IMR-90 (cell line): ENCODE results near the gene DNAJB2. TPM values are rescaled to one million over a fixed set of nuclear protein-coding genes. Genes with fewer than 3 reads are reported as not detected.

Source experiments
- ATAC-seq: fragments of 200-7000 bp; cut with Tn5 transposase; 2 replicates; pipeline ENCODE4 v1.9.1; 2020; ENCODE audit warnings: low read depth, mild to moderate bottlenecking, moderate library complexity
- BruUV-seq: library from RNA; stranded (reverse); fragments of 400-500 nt; replicated peaks from 2 replicates; lab custom pipeline; 2021; lab: Mats Ljungman, UMichigan
- CTCF ChIA-PET: fragments of 300-600 bp; formaldehyde crosslinking; extraction: SDS; loops from one replicate; lab custom pipeline; 2021; ENCODE audit warnings: antibody characterized with exemption; lab: Yijun Ruan, JAX
- POLR2A ChIA-PET: fragments of 300-600 bp; sonication (Branson Sonifier 250); formaldehyde crosslinking; loops from one replicate; lab custom pipeline; 2022; ENCODE audit warnings: antibody characterized with exemption; ENCODE audit not compliant: unreplicated experiment; lab: Charles Lee
- DNase-seq: peaks from one replicate; pipeline ENCODE4 v3.0.0; 2013
- H2AFZ ChIP-seq: replicated peaks from 2 replicates; pipeline ENCODE3; 2013; ENCODE audit warnings: low read length, mild to moderate bottlenecking; ENCODE audit not compliant: poor library complexity
- H2AK5ac ChIP-seq: 2 replicates; pipeline ENCODE4 v1.6.1; 2013; ENCODE audit warnings: low read depth, low read length, inconsistent platforms
- H2AK9ac ChIP-seq: replicated peaks from 2 replicates; pipeline ENCODE3; 2013; ENCODE audit warnings: mild to moderate bottlenecking, low read depth, low read length, moderate library complexity; ENCODE audit not compliant: poor library complexity
- H2BK120ac ChIP-seq: 2 replicates; pipeline ENCODE4 v1.6.1; 2013; ENCODE audit warnings: low read depth, low read length, inconsistent platforms
- H2BK15ac ChIP-seq: 3 replicates; pipeline ENCODE4 v1.6.1; 2013; ENCODE audit warnings: low read depth, low read length, inconsistent platforms
- H2BK20ac ChIP-seq: 2 replicates; pipeline ENCODE4 v1.6.1; 2013; ENCODE audit warnings: low read depth, mild to moderate bottlenecking, inconsistent platforms, low read length, moderate library complexity
- H2BK5ac ChIP-seq: 2 replicates; pipeline ENCODE4 v1.6.1; 2013; ENCODE audit warnings: mild to moderate bottlenecking, low read depth, low read length, inconsistent platforms; ENCODE audit not compliant: poor library complexity, severe bottlenecking
- H3K14ac ChIP-seq: replicated peaks from 2 replicates; pipeline ENCODE4 v1.6.1; 2013; ENCODE audit warnings: low read depth, low read length, inconsistent platforms
- H3K18ac ChIP-seq: 2 replicates; pipeline ENCODE4 v1.6.1; 2013; ENCODE audit warnings: low read depth, low read length, control low read depth
- H3K23ac ChIP-seq: 2 replicates; pipeline ENCODE4 v1.6.1; 2013; ENCODE audit warnings: low read depth, low read length, inconsistent platforms
- H3K27ac ChIP-seq: 2 replicates; pipeline ENCODE4 v1.5.1; 2013; ENCODE audit warnings: mild to moderate bottlenecking, control low read depth, low read length; ENCODE audit not compliant: insufficient read depth
- H3K27me3 ChIP-seq: 2 replicates; pipeline ENCODE4 v1.6.1; 2013; ENCODE audit warnings: low read length; ENCODE audit not compliant: control insufficient read depth, insufficient read depth
- H3K36me3 ChIP-seq: 2 replicates; pipeline ENCODE4 v1.6.1; 2013; ENCODE audit warnings: low read length, mixed read lengths; ENCODE audit not compliant: control insufficient read depth, insufficient read depth
- H3K4ac ChIP-seq: 2 replicates; pipeline ENCODE4 v1.6.1; 2013; ENCODE audit warnings: low read depth, low read length, inconsistent platforms
- H3K4me1 ChIP-seq: 2 replicates; pipeline ENCODE4 v1.6.1; 2013; ENCODE audit warnings: low read length, mixed read lengths; ENCODE audit not compliant: control insufficient read depth, insufficient read depth
- H3K4me2 ChIP-seq: 2 replicates; pipeline ENCODE4 v1.6.1; 2013; ENCODE audit warnings: low read depth, mild to moderate bottlenecking, control low read depth, low read length, moderate library complexity
- H3K4me3 ChIP-seq: 2 replicates; pipeline ENCODE4 v1.5.1; 2013; ENCODE audit warnings: low read depth, mild to moderate bottlenecking, control low read depth, low read length, moderate library complexity; ENCODE audit not compliant: insufficient read depth
- H3K56ac ChIP-seq: 2 replicates; pipeline ENCODE4 v1.6.1; 2013; ENCODE audit warnings: low read length, inconsistent platforms; ENCODE audit not compliant: insufficient read depth; ENCODE audit errors: extremely low read depth
- H3K79me1 ChIP-seq, 2 experiments: 2 replicates each; pipeline ENCODE4 v1.6.1; 2013; ENCODE audit warnings: low read length in 2 of 2, inconsistent platforms in 1 of 2, low read depth in 1 of 2
- H3K9ac ChIP-seq: 2 replicates; pipeline ENCODE4 v1.6.1; 2013; ENCODE audit warnings: low read depth, low read length, control low read depth
- H3K9me1 ChIP-seq: 2 replicates; pipeline ENCODE4 v1.6.1; 2013; ENCODE audit warnings: low read length, inconsistent platforms; ENCODE audit not compliant: insufficient read depth
- H3K9me3 ChIP-seq: 2 replicates; pipeline ENCODE4 v1.6.1; 2013; ENCODE audit warnings: low read length; ENCODE audit not compliant: control insufficient read depth, insufficient read depth
- H4K20me1 ChIP-seq: 2 replicates; pipeline ENCODE4 v1.6.1; 2013; ENCODE audit warnings: low read length, inconsistent platforms; ENCODE audit not compliant: insufficient read depth
- H4K5ac ChIP-seq: 2 replicates; pipeline ENCODE4 v1.6.1; 2013; ENCODE audit warnings: mild to moderate bottlenecking, low read depth, low read length, control low read depth
- H4K8ac ChIP-seq, 2 experiments: 2 replicates each; pipeline ENCODE4 v1.6.1; 2013; ENCODE audit warnings: low read depth in 2 of 2, low read length in 2 of 2, control low read depth in 1 of 2, inconsistent platforms in 1 of 2
- H4K91ac ChIP-seq: 2 replicates; pipeline ENCODE4 v1.6.1; 2013; ENCODE audit warnings: low read depth, low read length, inconsistent platforms; ENCODE audit not compliant: insufficient read depth
- CHD1 ChIP-seq: IDR thresholded peaks from 2 replicates; pipeline ENCODE4 v1.6.1; 2012; ENCODE audit warnings: low read depth, low read length, improper control_type of control experiment
- ELK1 ChIP-seq: fragments of 150-350 bp; IDR thresholded peaks from 2 replicates; pipeline ENCODE4 v1.6.1; 2016; ENCODE audit warnings: low read depth, mild to moderate bottlenecking, low read length, moderate library complexity, borderline replicate concordance
- RAD21 ChIP-seq: IDR thresholded peaks from 2 replicates; pipeline ENCODE4 v1.6.1; 2012; ENCODE audit warnings: low read length, improper control_type of control experiment
- USF2 ChIP-seq: fragments of 150-350 bp; IDR thresholded peaks from 2 replicates; pipeline ENCODE4 v1.6.1; 2017; ENCODE audit warnings: mild to moderate bottlenecking, antibody characterized with exemption, low read length, low read depth
- WGBS, 2 experiments: methylation state at CpG; one replicate each; pipeline versions ENCODE4 v1.1.5 to v1.1.7; 2013; ENCODE audit warnings: missing lambda C conversion rate in 2 of 2; ENCODE audit not compliant: insufficient read length in 1 of 2; ENCODE audit errors: extremely low coverage in 2 of 2; 5-methylcytosine and 5-hydroxymethylcytosine counted together
- dilution Hi-C: fragments of 300-500 bp; cut with HindIII; formaldehyde crosslinking; loops from one replicate; pipeline ENCODE4 v1.14.3; 2018; ENCODE audit warnings: low sequenced_read_pairs; ENCODE audit not compliant: unreplicated experiment
- in situ Hi-C: fragments of 300-500 bp; cut with MboI; formaldehyde crosslinking; loops from 3 replicates; pipeline ENCODE4 v1.14.3; 2019; ENCODE audit warnings: low sequenced_read_pairs, inconsistent platforms, mixed read lengths
- intact Hi-C: fragments of 100-400 bp; cut with micrococcal nuclease; formaldehyde crosslinking; loops from 2 replicates; pipeline ENCODE4 v1.10.0; 2022
- polyA plus RNA-seq, 3 experiments: library from polyadenylated mRNA; depleted of rRNA; stranded (reverse); fragments of >200 nt; gene quantifications; 2 replicates each; pipeline ENCODE4 v1.2.3, GENCODE V29; 2012; ENCODE audit warnings: low replicate concordance in 1 of 3
- total RNA-seq: library from RNA; depleted of rRNA; stranded (reverse); fragments of >200 nt; gene quantifications from 2 replicates; pipeline ENCODE4 v1.2.3, GENCODE V29; 2012

DNAJB2 gene
- total and polyA plus RNA-seq, 2 of the 4 experiments (the other 2 are of a cell fraction): 30.6 to 45.8 TPM

- DNase-seq (no peak), ATAC-seq (no peak)
- Histone ChIP-seq H2BK20ac (no peak overlapping the region), H3K23ac (no peak overlapping the region), H4K8ac (peak overlapping the region in 1 of 2 experiments; percentile 57; a peak in 2 of 4 replicates), H2AK5ac (no peak overlapping the region), H3K4me2 (no peak overlapping the region), H3K79me1 (peaks cover 23 to 40% of the 10 kb centered on the region in 2 experiments), H4K91ac (no peak overlapping the region), H3K4me3 (no peak overlapping the region), H3K56ac (no peak overlapping the region), H3K9me1 (peaks cover 26% of the 10 kb centered on the region), H3K4me1 (peaks cover 7% of the 10 kb centered on the region), H3K9ac (no peak overlapping the region), H3K27me3 (no peaks in the 10 kb centered on the region), H2BK120ac (no peak overlapping the region), H4K5ac (no peak overlapping the region), H2BK15ac (no peak overlapping the region), H2AK9ac (peak overlapping the region; percentile 50), H3K36me3 (peaks cover 15% of the 10 kb centered on the region; the same call in 1 of the 2 replicates), H2AFZ (peak overlapping the region; percentile 75), H3K18ac (no peak overlapping the region), H3K27ac (no peak overlapping the region), H4K20me1 (no peaks in the 10 kb centered on the region), H3K4ac (no peak overlapping the region), H3K14ac (no peak overlapping the region), H2BK5ac (no peak overlapping the region), H3K9me3 (no peaks in the 10 kb centered on the region)
- in situ Hi-C loops: no loop called here
- BruUV-seq: no TSS peak
- dilution Hi-C loops: no loop called here
- intact Hi-C loops: no loop called here
- ChIA-PET POLR2A (no interaction called here), CTCF (interaction anchor here (3.0 kb wide), 1 partner anchor 52 kb away, joined by 14 read pairs; no protein-coding TSS in a partner anchor)
- 47% methylated on average over 24 of the region's 28 CpGs; no CpG with 5 or more reads in 1 of the 2 experiments for WGBS, 2 experiments
- peak; percentile 56; the same call in 1 of the 2 replicates for TF ChIP-seq USF2
- no peak for TF ChIP-seq RAD21
- TF ChIP-seq CHD1: no peak
- TF ChIP-seq ELK1: no peak
Measured at GRCh38 chr2:219243291-219243761, 35.8 kb upstream of the DNAJB2 start.
